Stimulated activated CD4-positive, alpha-beta T cell treated with anti-CD3 and anti-CD28 coated beads, Interleukin-2, amount 100 ng/mL, for 24 hours (primary cell): ENCODE results near the gene CCDC78.
A peak's percentile ranks its signal among the peaks of the same experiment; 100 is the strongest.

ENCODE experiments used
- DNase-seq, 2 donors: peaks; one replicate each; pipeline ENCODE4 v3.0.0-alpha.2; 2020

CCDC78 gene

DNA sequence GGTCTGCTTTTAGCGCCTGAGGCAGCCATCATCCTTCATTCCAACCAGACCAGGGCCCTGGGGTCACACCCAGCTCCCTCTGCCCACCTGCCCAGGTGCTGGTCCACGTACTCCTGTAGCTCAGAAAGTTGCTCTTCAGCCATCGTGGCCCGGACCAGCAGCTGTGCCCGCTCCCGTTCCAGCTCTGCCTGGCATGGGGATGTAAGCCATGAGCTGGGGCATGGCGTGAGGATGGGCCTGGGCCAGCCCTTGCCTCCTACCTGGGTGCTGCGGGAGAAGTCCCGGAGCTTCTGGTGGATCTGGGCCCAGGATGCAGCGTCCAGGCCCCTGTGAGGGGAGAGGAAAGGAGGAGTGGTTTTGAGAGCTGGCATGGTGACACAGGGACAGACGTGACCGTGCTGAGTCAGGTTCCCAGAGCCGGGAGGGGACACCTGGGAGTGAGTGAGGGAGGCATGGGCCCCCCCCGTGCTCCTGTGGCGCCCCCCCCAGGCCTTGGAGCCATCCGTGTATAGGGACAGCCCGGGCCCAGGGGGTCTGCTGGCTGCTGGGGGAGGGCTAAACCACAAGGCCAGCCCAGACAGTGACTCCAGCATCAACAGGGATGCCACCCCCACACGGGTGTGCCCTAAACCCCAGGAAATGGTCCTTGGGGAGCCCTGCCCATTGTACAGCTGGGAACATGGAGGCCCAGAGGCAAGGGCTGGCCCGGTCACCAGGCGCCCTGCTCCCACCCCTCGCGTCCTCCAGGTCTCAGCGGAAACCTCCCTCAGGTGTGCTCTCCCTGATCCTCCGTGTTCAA lies 3.2 kb downstream of the CCDC78 start:
- DNase-seq = no peak

GRCh38 chr16:721765-722540 lies 4.3 kb downstream of the CCDC78 start:
- DNase-seq = no peak

GRCh38 chr16:720990-721764 lies 5.1 kb downstream of the CCDC78 start, which contains the start of gene ANTKMT:
ANTKMT (plus strand) TSS chr16:721146; CDS start chr16:721275, 129 bp downstream.
- DNase-seq = peak; percentile 75 to 88

- DNase-seq = peak; percentile 57 to 69
Observed at GRCh38 chr16:720447-720989, 5.7 kb downstream of the CCDC78 start.

GRCh38 chr16:719815-720446 lies 6.3 kb downstream of the CCDC78 start:
- DNase-seq = no peak

DNA sequence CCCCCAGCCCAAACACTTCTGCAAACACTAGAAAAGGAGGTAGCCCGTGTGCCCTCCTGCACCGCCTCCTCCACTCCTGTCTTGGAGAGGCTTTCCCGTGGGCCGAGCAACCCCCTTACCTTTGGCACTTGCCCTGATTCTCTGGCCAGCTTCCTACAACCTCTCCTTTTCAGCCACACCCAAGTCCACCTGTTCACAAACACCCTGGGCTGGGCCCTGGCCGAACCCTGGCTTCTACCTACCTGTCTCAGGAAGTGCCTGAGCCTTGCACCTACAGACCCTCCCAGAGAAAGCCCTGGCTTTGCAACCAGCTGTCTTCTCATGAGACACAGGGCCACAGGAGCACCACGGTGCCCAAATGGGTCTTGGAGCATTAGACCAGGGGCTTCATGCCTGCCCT lies 7.3 kb downstream of the CCDC78 start:
- no peak for DNase-seq

GRCh38 chr16:718389-718788 lies 7.9 kb downstream of the CCDC78 start:
- no peak for DNase-seq

GRCh38 chr16:717450-718245 lies 8.6 kb downstream of the CCDC78 start:
- no peak for DNase-seq

DNA sequence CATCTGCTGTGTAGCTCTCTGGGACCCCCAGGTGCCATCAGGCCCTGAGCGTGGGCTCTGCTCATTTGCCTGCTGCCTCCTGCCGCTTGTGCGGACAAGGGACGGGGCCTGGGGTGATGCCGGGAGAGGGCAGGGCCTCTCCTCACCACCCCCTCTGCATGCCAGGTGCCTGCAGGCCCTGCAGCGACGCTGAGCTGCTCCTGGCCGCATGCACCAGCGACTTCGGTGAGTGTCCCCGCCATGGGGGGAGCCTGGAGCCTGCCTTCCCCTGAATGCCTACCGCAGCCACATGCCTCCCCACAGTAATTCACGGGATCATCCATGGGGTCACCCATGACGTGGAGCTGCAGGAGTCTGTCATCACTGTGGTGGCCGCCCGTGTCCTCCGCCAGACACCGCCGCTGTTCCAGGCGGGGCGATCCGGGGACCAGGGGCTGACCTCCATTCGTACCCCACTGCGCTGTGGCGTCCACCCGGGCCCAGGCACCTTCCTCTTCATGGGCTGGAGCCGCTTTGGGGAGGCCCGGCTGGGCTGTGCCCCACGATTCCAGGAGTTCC lies 9.4 kb downstream of the CCDC78 start:
- no peak for DNase-seq

- DNase-seq = no peak
Observed at GRCh38 chr16:716200-716568, 10.1 kb downstream of the CCDC78 start.

DNA sequence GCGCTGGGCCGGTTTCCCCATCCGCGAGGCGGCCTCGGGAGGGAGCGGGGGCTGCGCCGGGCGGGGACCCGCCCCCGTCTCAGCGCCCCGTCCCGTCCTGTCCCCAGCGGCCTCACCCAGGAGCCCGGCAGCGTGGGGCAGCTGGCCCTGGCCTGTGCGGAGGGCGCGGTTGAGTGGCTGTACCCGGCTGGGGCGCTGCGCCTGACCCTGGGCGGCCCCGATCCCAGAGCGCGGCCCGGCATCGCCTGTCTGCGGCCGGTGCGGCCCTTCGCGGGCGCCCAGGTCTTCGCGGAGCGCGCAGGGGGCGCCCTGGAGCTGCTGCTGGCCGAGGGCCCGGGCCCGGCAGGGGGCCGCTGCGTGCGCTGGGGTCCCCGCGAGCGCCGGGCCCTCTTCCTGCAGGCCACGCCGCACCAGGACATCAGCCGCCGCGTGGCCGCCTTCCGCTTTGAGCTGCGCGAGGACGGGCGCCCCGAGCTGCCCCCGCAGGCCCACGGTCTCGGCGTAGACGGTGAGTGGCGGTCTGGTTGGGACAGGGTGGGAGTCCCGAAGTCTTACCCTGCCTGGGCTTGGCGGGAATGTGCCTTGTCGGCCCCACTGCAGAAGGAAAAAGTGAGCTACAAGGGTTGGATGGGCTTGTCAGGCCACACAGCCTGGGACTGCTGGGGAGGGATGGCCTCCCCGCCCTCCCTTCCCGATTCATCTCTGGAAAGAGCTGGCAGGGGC lies 10.6 kb downstream of the CCDC78 start:
- peak in 1 of 2 donors; percentile 36 for DNase-seq

GRCh38 chr16:714558-715476 lies 11.4 kb downstream of the CCDC78 start, which contains the start of gene METRN:
METRN (plus strand) TSS chr16:715118; CDS start chr16:715290, 172 bp downstream.
- peak; percentile 93 to 98 for DNase-seq

DNA sequence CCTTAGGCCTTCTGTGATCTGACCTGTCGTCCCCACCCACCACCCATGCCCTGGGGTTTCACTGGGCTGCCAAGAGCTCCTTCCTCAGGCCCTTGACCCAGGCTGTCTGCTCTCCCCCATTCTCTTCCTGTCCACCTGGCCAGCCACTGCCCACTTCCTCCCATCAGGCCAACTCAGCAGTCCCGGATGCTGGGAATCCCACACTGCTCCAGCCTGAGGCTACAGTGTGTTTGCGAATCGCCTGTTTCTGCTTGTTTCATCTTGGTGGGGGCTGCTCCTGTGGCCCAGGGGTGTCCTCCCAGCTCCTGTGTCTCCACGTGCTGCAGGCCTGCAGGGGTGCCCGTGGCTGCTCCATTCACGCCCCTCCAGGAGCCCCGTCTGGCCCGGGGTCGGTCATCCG lies 12.2 kb downstream of the CCDC78 start:
- no peak for DNase-seq

GRCh38 chr16:712740-713250 lies 13.4 kb downstream of the CCDC78 start:
- DNase-seq = peak; percentile 62 to 73

DNA sequence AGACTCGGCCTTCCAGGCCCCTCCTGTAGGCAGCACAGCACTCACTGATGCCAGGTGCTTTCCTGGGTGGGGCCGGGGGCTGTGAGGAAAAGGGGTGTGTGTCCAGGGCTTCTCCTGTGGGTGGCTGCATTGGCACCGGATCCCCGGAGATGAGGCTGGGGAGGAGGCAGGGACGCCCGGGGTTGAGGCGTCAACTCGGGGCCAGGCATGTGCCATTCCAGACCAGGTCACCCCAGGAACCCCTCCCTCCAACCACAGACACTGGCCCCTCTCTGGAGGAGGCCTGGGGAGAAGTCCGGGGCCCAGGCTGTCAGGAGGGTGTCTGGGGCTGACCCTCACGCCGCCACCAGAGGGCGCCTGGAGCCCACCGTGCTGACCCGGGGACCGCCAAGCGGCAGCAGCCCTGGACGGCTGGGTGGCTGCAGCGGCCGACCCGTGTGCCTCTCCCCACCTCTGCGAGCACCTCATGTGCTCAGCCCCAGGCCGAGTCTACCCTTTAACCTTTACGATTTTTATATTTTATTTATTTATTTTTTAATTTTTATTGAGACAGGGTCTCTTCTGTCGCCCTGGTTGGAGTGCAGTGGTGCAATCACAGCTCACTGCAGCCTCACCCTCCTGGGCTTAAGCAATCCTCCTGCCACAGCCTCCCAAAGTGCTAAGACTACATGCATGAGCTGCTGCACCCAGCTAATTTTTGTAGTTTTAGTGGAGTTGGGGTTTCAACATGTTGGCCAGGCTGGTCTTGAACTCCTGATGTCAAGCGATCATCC lies 14.5 kb downstream of the CCDC78 start:
- peak; percentile 85 to 87 for DNase-seq

DNA sequence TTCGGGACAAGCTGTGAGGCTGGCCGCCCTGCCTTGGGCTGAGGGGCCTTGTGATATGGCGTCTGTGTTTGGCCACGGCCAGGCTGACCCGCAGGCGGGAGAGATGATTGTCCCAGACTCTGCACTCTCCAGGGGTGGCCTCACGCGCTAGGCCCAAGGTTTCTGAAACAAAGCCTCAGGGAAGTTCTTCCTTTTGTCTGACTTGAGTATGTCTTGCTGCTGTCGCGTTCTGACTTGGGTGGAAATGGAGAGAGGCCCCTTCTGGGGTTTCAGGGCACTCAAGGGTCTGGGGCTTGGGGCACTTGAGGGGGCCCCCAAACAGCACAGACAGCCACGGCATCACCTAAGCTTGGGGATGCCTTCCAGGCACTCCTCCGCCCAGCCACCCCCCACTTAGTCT lies 15.2 kb downstream of the CCDC78 start:
- DNase-seq = no peak

GRCh38 chr16:710500-711075 lies 15.7 kb downstream of the CCDC78 start:
- DNase-seq = no peak
